Ishikawa (cell line): Measurements from ENCODE around the gene MIF.

Experiments
- CEBPB ChIP-seq: IDR thresholded peaks from 2 replicates; pipeline ENCODE4 v1.6.1; 2012
- CREB1 ChIP-seq: IDR thresholded peaks from 2 replicates; pipeline ENCODE4 v1.6.1; 2012; ENCODE audit warnings: low read depth
- EGR1 ChIP-seq: IDR thresholded peaks from 2 replicates; pipeline ENCODE4 v1.6.1; 2012
- EP300 ChIP-seq: IDR thresholded peaks from 2 replicates; pipeline ENCODE4 v1.6.1; 2012; ENCODE audit warnings: borderline replicate concordance
- NFIC ChIP-seq: IDR thresholded peaks from 2 replicates; pipeline ENCODE4 v1.6.1; 2012
- RAD21 ChIP-seq: IDR thresholded peaks from 2 replicates; pipeline ENCODE4 v1.6.1; 2012; ENCODE audit warnings: low read depth
- REST ChIP-seq: IDR thresholded peaks from 2 replicates; pipeline ENCODE4 v1.6.1; 2012; ENCODE audit warnings: low read depth, mild to moderate bottlenecking
- TAF1 ChIP-seq: IDR thresholded peaks from 2 replicates; pipeline ENCODE4 v1.6.1; 2012; ENCODE audit warnings: low read depth, mild to moderate bottlenecking
- TCF12 ChIP-seq: IDR thresholded peaks from 2 replicates; pipeline ENCODE4 v1.6.1; 2012; ENCODE audit warnings: low read depth
- TEAD4 ChIP-seq: IDR thresholded peaks from 2 replicates; pipeline ENCODE4 v1.6.1; 2012
- YY1 ChIP-seq: IDR thresholded peaks from 2 replicates; pipeline ENCODE4 v1.6.1; 2012; ENCODE audit warnings: low read depth

DNA sequence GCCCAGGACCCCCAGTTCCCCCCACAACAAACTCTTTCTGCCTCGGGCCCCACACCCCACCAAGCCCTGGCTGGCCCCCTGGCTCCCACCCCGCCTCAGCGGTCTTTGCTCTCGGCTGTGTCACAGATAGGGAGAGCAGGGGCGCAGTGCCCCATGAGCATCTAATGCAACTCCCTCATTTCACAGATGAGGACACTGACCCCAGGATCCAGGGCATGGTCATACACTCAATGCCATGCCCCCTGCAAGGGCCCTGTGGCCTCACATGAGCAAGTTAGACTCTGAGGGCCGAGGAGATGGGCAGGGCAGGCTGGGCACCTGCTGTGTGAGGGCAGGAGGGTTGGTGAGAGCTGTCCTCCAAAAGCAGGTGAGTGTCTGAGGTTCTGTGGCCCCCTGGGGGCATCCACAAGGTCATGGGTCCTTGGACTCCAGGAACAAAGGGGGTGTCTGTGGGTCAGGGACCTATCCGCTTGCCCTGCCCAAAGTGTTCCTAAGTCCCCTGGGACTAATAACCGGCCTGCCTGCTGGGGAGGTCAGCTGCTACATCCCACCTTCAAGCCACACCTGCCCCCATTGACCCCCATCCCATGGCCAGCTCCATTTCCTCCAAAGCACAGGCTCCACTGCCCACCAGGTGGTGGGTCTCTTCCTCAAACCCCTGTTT, 2.5 kb downstream of the MIF start:
- no peak for TF ChIP-seq YY1
- TF ChIP-seq CREB1 = no peak
- TF ChIP-seq EP300 = no peak
- TF ChIP-seq TAF1 = no peak
- no peak for TF ChIP-seq EGR1
- TF ChIP-seq NFIC = no peak
- no peak for TF ChIP-seq TCF12
- TF ChIP-seq REST = no peak
- no peak for TF ChIP-seq CEBPB
- no peak for TF ChIP-seq RAD21
- no peak for TF ChIP-seq TEAD4
